SK-N-SH (cell line): ENCODE data around the gene WBP1L.

Experiments used
- CTCF ChIP-seq: fragments of 200-600 bp; sonication (generic); IDR thresholded peaks from 2 replicates; pipeline ENCODE4 v1.6.1; 2017; ENCODE audit warnings: antibody characterized with exemption, mild to moderate bottlenecking, moderate library complexity
- EZH2phosphoT487 ChIP-seq: fragments of 200-600 bp; sonication (generic); IDR thresholded peaks from 2 replicates; pipeline ENCODE4 v1.6.1; 2017; ENCODE audit warnings: low read depth, mixed run types, mild to moderate bottlenecking, antibody characterized with exemption, moderate library complexity, borderline replicate concordance
- FOSL2 ChIP-seq: IDR thresholded peaks from 2 replicates; pipeline ENCODE4 v1.4.0; 2012; ENCODE audit warnings: low read depth, mild to moderate bottlenecking, moderate library complexity, borderline replicate concordance
- MAX ChIP-seq: IDR thresholded peaks from 2 replicates; pipeline ENCODE4 v1.4.0; 2012; ENCODE audit warnings: low read depth
- MEF2A ChIP-seq: IDR thresholded peaks from 2 replicates; pipeline ENCODE4 v1.4.0; 2012; ENCODE audit warnings: low read depth, borderline replicate concordance
- POLR2AphosphoS5 ChIP-seq: IDR thresholded peaks from 2 replicates; pipeline ENCODE4 v1.6.1; 2012; ENCODE audit warnings: low read depth, low read length
- RAD21 ChIP-seq: IDR thresholded peaks from 2 replicates; pipeline ENCODE4 v1.6.1; 2012; ENCODE audit warnings: mild to moderate bottlenecking, low read length
- RCOR1 ChIP-seq: fragments of 150-350 bp; IDR thresholded peaks from 2 replicates; pipeline ENCODE4 v1.6.1; 2017; ENCODE audit warnings: antibody characterized with exemption, low read length
- REST ChIP-seq: IDR thresholded peaks from 2 replicates; pipeline ENCODE4 v1.6.1; 2012; ENCODE audit warnings: mild to moderate bottlenecking, low read depth, low read length, moderate library complexity
- RFX5 ChIP-seq: IDR thresholded peaks from 2 replicates; pipeline ENCODE4 v1.6.1; 2012; ENCODE audit warnings: mild to moderate bottlenecking, improper control_type of control experiment, low read length
- USF1 ChIP-seq: IDR thresholded peaks from 2 replicates; pipeline ENCODE4 v1.4.0; 2012; ENCODE audit warnings: low read depth, borderline replicate concordance
- USF2 ChIP-seq: fragments of 150-350 bp; IDR thresholded peaks from 2 replicates; pipeline ENCODE4 v1.6.1; 2017; ENCODE audit warnings: antibody characterized with exemption, low read length, low read depth, borderline replicate concordance
- YY1 ChIP-seq: IDR thresholded peaks from 2 replicates; pipeline ENCODE4 v1.4.0; 2012; ENCODE audit warnings: low read depth, mild to moderate bottlenecking
- ZBTB33 ChIP-seq: IDR thresholded peaks from 2 replicates; pipeline ENCODE4 v1.4.0; 2012; ENCODE audit warnings: low read depth, borderline replicate concordance

- TF ChIP-seq REST, result no peak
- TF ChIP-seq CTCF, result no peak
- no peak for TF ChIP-seq RAD21
- no peak for TF ChIP-seq RCOR1
- no peak for TF ChIP-seq USF1
- TF ChIP-seq POLR2AphosphoS5, result no peak
- no peak for TF ChIP-seq RFX5
- TF ChIP-seq USF2, result no peak
- no peak for TF ChIP-seq FOSL2
- TF ChIP-seq EZH2phosphoT487, result no peak
- no peak for TF ChIP-seq ZBTB33
- no peak for TF ChIP-seq YY1
- TF ChIP-seq MAX, result no peak
- TF ChIP-seq MEF2A, result no peak
Measured at GRCh38 chr10:102763037-102763607, 19.4 kb downstream of the WBP1L start.
